Measurements from ENCODE around the gene CYP26B1. TPM values are rescaled to one million over a fixed set of nuclear protein-coding genes. Genes with fewer than 3 reads are reported as not detected.

Gene CYP26B1
- total and polyA plus RNA-seq, 8 donors = 3.1 to 7.6 (median 4.9) TPM

GRCh38 chr2:72103161-72103560 lies 44.5 kb downstream of the CYP26B1 start:
- ATAC-seq (no peak), DNase-seq (no peak)
- no peaks in the 10 kb centered on the region for H3K36me3 ChIP-seq
- H3K4me3 ChIP-seq = no peak overlapping the region
- TF ChIP-seq, protein P1, sequence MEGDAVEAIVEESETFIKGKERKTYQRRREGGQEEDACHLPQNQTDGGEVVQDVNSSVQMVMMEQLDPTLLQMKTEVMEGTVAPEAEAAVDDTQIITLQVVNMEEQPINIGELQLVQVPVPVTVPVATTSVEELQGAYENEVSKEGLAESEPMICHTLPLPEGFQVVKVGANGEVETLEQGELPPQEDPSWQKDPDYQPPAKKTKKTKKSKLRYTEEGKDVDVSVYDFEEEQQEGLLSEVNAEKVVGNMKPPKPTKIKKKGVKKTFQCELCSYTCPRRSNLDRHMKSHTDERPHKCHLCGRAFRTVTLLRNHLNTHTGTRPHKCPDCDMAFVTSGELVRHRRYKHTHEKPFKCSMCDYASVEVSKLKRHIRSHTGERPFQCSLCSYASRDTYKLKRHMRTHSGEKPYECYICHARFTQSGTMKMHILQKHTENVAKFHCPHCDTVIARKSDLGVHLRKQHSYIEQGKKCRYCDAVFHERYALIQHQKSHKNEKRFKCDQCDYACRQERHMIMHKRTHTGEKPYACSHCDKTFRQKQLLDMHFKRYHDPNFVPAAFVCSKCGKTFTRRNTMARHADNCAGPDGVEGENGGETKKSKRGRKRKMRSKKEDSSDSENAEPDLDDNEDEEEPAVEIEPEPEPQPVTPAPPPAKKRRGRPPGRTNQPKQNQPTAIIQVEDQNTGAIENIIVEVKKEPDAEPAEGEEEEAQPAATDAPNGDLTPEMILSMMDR (IDR thresholded peaks at IDR 0.05) = no peak
- H3K9me3 ChIP-seq = no peaks in the 10 kb centered on the region
- intact Hi-C loops (cut with DNase I) = no loop called here
- H3K27me3 ChIP-seq = peaks cover 0 to 7% of the 10 kb centered on the region in 2 donors
- no peaks in the 10 kb centered on the region for H3K4me1 ChIP-seq
- H3K27ac ChIP-seq = no peak overlapping the region

GRCh38 chr2:72098935-72099334 lies 48.7 kb downstream of the CYP26B1 start:
- TF ChIP-seq, protein P1 (IDR thresholded peaks at IDR 0.05) = no peak
- no peak for DNase-seq
- H3K36me3 ChIP-seq = no peaks in the 10 kb centered on the region
- no peak overlapping the region for H3K27ac ChIP-seq
- H3K9me3 ChIP-seq = no peaks in the 10 kb centered on the region
- H3K4me3 ChIP-seq = no peak overlapping the region
- H3K27me3 ChIP-seq = no peaks in the 10 kb centered on the region
- H3K4me1 ChIP-seq = no peaks in the 10 kb centered on the region
- intact Hi-C loops (cut with DNase I) = no loop called here
- no peak for ATAC-seq

GRCh38 chr2:72097276-72097675 lies 50.4 kb downstream of the CYP26B1 start:
- Histone ChIP-seq H3K4me1 (no peaks in the 10 kb centered on the region), H3K27ac (no peak overlapping the region), H3K9me3 (no peaks in the 10 kb centered on the region), H3K4me3 (no peak overlapping the region), H3K27me3 (no peaks in the 10 kb centered on the region), H3K36me3 (no peaks in the 10 kb centered on the region)
- DNase-seq = no peak
- ATAC-seq = no peak
- intact Hi-C loops (cut with DNase I) = no loop called here
- TF ChIP-seq, protein P1 (IDR thresholded peaks at IDR 0.05) = no peak

DNA sequence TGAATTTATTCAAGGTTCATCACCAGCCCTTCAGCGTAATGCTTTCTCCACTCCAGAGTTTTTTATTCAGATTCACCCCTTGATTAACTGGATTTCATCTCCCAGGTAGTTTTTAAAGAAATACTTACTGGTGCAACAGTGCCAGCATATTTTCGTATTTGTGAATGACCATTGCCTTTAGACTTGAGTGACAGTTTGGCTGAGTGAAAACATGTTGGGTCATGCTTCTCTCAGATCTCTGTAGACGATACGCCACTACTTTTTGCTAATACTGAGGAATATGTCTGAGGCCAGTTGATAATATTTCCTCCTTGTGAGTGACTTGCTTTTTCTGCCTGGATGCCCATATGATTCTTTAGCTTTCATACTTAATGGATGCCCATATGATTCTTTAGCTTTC lies 51.5 kb downstream of the CYP26B1 start:
- intact Hi-C loops (cut with DNase I) = no loop called here
- no peaks in the 10 kb centered on the region for H3K36me3 ChIP-seq
- no peak overlapping the region for H3K27ac ChIP-seq
- DNase-seq = no peak
- ATAC-seq = no peak
- no peaks in the 10 kb centered on the region for H3K9me3 ChIP-seq
- H3K27me3 ChIP-seq = no peaks in the 10 kb centered on the region
- H3K4me3 ChIP-seq = no peak overlapping the region
- H3K4me1 ChIP-seq = no peaks in the 10 kb centered on the region
- TF ChIP-seq, protein P1 (IDR thresholded peaks at IDR 0.05) = no peak

- TF ChIP-seq, protein P1 (IDR thresholded peaks at IDR 0.05) = no peak
- DNase-seq (no peak), ATAC-seq (no peak)
- no peak overlapping the region for H3K4me3 ChIP-seq
- no peaks in the 10 kb centered on the region for H3K27me3 ChIP-seq
- no peaks in the 10 kb centered on the region for H3K9me3 ChIP-seq
- no peak overlapping the region for H3K27ac ChIP-seq
- H3K36me3 ChIP-seq = no peaks in the 10 kb centered on the region
- intact Hi-C loops (cut with DNase I) = no loop called here
- no peaks in the 10 kb centered on the region for H3K4me1 ChIP-seq
These were observed 52.3 kb downstream of the CYP26B1 start for GRCh38 chr2:72095364-72095763.
